HG02588 (cell line): ENCODE results near the gene LORICRIN.

Experiments
- ATAC-seq: cut with Tn5 transposase; IDR thresholded peaks from one replicate; pipeline ENCODE4 v1.9.1; 2021; ENCODE audit warnings: mild to moderate bottlenecking, moderate library complexity; ENCODE audit not compliant: unreplicated experiment

Gene LORICRIN

GRCh38 chr1:153248176-153248879, 11.2 kb upstream of the LORICRIN start:
- no peak for ATAC-seq

- ATAC-seq = no peak
Observed at GRCh38 chr1:153250166-153250565, 9.3 kb upstream of the LORICRIN start.

- no peak for ATAC-seq
Observed at GRCh38 chr1:153251087-153251486, 8.4 kb upstream of the LORICRIN start.

GRCh38 chr1:153251562-153251961, 7.9 kb upstream of the LORICRIN start:
- ATAC-seq = no peak

GRCh38 chr1:153251988-153252387, 7.5 kb upstream of the LORICRIN start:
- no peak for ATAC-seq

GRCh38 chr1:153253076-153253475, 6.4 kb upstream of the LORICRIN start:
- ATAC-seq = no peak

DNA sequence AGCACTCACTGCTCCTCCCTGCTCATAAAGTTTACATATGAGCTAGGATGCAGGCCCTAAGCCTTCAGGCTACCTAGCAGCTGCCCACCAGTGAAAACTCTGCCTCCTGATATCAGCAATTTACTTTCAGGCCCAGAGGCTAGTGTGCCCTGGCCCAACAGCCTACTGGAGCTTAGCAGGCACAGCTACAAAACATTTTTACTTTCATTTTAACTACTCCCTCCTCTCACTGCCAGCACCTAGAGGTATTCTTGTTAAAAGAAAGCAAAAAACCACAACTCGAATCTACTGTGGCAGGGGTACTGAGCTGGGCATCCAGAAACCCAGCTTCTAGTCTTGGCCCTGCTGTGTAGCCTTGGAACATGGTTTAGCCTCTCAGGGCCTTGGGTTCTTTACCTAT, 5.8 kb upstream of the LORICRIN start:
- ATAC-seq = peak; percentile 50

DNA sequence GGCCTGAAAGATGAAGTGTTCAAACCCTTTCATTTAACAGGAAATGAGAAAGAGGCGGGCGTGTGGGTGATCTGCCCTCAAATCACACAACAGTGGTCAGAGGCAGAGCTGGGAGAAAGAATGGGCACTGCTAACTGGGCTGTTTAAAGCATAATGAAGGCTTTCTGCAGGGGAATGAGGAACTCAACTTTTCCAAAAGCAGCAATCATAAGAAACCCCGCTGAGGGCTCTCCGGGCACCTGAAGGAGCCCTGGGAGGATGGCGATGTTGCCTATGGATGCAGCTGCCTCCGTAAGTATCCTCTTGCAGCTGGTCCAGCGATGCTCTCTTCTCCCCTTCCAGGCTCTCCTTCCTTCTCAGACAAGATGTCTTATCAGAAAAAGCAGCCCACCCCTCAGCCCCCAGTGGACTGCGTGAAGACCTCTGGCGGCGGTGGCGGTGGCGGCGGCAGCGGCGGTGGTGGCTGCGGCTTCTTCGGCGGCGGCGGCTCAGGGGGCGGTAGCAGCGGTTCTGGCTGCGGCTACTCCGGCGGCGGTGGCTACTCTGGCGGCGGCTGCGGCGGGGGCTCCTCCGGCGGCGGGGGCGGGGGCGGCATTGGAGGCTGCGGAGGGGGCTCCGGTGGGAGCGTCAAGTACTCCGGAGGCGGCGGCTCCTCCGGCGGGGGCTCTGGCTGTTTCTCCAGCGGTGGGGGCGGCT, 1.2 kb downstream of the LORICRIN start:
- ATAC-seq = no peak

DNA sequence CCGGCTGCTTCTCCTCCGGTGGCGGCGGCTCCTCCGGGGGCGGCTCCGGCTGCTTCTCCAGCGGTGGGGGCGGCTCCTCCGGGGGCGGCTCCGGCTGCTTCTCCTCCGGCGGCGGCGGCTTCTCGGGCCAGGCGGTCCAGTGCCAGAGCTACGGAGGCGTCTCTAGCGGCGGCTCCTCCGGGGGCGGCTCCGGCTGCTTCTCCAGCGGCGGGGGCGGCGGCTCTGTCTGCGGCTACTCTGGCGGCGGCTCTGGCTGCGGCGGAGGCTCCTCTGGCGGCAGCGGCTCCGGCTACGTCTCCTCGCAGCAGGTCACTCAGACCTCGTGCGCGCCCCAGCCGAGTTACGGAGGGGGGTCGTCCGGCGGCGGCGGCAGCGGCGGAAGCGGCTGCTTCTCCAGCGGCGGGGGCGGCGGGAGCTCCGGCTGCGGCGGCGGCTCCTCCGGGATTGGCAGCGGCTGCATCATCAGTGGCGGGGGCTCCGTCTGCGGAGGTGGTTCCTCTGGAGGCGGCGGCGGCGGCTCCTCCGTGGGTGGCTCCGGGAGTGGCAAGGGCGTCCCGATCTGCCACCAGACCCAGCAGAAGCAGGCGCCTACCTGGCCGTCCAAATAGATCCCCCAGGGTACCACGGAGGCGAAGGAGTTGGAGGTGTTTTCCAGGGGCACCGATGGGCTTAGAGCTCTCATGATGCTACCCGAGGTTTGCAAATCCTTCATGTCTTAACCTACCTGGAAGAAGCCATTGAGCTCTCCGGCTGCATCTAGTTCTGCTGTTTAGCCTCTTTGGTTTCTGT, 2.0 kb downstream of the LORICRIN start:
- no peak for ATAC-seq

GRCh38 chr1:153262070-153262366, 2.5 kb downstream of the LORICRIN start:
- ATAC-seq = no peak

DNA sequence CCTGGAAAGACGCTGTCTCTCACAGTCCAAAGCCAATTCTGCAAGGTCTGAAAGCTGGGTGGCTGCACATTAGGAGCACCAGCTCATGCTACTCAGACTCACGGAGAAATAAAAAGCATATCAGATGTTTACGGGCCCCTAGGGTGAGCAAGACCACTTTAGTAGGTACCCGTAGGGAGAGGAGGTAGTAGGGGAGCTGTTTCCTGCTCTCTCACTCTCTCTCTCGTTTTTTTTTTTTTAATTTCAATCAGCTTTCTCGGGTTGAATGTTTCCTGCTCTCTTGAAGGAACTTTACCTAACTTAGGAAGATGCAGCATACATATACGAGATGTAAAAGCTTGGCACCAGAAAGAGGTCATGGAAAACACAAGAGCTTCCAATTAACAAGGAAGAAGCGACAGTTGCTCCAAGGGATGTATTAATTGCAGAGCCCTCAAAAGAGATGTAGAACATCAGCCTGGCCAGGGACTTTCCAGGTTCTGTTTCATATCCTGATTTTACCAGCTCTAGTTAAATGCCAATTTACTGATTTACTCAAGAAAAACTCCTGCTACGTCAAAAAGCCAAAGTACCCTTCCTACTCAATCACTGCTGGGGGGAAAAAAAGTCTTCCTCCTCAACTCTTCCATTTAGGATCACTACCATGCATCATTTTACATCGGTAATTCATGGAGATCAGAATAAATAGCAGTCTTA, 3.1 kb downstream of the LORICRIN start:
- ATAC-seq = no peak

- no peak for ATAC-seq
Observed at GRCh38 chr1:153265457-153265856, 6.0 kb downstream of the LORICRIN start.

DNA sequence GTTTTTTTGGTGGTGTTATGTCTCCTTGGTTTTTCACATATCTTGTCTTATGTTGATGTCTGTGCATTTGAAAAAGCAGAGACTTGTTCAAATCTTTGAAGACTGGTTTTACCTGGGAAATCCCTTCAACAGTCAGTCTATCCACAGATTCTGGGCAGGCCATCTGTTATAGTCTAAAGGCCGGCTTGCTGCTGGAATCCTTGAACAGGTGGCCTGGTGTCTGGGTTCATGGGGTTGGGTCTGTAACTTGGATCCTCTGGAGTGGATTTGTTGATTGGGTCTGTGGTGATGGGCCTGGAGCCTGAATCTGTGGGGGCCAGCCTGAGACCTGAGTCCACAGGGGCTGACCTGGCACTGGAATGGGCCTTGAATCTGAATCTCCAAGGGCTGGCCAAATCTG, 12.2 kb downstream of the LORICRIN start:
- ATAC-seq = no peak

DNA sequence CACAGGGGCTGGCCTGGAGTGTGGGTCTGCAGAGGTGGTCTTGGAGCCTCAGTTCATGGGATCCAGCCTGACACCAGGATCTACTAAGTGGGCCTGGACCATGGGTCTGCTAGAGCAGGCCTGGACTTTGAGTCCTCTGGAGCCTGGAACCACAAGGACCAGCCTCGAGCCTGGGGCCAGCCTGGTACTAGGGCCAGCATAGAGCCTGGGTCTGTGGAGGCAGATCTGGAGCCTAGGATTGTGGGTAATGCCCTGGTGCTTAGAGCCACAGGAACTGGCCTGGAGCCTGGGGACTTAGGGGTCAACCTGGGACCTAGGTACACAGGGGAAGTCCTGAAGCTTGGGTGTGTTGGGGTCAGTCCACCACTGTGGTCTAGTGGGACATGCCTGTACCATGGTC, 12.7 kb downstream of the LORICRIN start:
- ATAC-seq = no peak

- peak; percentile 88 for ATAC-seq
Observed at GRCh38 chr1:153277852-153278251, 18.4 kb downstream of the LORICRIN start.

DNA sequence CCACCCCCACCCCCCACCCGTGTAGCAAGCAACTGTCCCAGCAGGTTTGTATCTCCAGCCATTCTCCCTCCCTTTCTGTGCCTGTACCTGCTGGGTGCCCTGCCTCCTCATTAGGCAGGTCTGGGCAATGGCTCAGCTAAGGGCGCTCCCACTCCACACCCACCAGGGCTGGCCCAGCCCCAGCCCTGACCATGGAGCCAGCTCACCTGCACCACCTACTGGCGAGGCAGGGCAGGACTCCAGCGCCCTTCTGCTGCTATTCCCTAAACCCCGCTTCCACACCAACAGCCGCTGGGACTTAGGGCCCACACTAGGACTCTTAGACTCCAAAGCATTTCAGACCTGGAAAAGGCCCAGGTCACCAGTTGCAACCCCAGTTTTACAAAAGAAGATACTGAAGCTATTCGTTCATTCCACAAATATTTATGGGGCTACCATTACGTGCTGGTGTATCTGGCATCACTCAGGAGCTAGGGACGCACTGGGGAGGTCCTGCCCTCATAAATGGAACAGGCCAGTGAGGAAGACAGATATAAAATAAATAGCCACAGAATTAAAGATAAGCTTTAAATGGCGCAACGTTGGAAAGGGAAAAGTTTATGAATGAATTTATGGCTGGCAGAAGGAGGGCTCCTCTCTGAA, 29.3 kb downstream of the LORICRIN start:
- no peak for ATAC-seq

- peak; percentile 53 for ATAC-seq
Observed at GRCh38 chr1:153291514-153291913, 32.0 kb downstream of the LORICRIN start.

- ATAC-seq = no peak
Observed at GRCh38 chr1:153292185-153292584, 32.7 kb downstream of the LORICRIN start.

DNA sequence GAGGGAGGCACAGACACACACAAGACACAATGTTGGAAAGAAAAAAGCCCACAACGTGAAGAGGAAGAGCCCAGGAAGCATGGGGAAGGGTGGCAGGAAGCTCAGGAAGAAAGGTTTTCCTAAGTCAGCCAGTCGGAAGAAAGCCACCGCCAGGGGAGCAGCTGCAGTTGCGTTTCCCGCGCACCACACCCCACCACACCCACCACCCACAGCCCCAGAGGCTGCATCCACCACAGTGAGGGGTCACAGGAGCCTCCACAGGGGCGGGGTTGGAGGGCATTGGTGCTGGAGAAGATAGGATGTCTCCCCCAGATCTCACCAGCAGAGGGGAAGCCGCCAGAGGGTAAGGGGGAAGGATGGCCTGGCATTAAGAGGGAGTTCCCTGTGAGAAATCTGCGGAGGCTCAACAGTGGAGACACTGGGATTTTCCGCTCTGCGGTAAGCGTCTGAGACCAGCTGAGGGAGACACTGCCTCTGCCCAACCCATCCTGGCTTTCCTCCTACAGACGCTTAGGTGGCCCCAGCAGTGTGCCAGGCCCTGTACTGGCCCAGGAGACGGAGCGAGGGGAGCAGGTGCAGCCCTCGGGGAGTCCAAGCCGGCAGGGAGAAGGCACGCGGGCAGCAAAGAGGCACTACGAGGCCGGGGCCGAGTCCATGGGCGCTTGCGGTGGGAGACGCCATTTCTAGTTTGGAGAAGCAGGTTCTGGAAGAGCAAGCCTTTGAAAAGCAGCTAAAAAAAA, 33.4 kb downstream of the LORICRIN start:
- no peak for ATAC-seq

DNA sequence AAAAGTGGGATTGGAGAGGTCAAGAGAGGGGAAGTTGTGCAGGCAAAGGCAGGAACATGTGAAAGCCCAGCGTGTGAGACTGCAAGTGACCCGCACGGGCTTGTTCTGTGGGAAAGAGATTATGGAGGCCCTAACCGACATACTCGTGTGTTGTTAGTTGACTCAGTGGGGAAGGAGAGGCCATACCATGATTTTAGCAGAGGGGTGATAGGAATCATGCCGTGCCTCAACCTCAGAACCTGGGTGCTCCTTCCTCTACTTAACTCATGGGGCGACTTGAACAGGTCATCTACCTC, 33.9 kb downstream of the LORICRIN start:
- ATAC-seq = no peak
